Liver (tissue), 9 donors: ENCODE results near the gene NFKB1. TPM values are rescaled to one million over a fixed set of nuclear protein-coding genes. Genes with fewer than 3 reads are reported as not detected.

Experiments
- DNase-seq: peaks from one replicate; pipeline ENCODE4 v3.0.0-alpha.2; 2017; ENCODE audit warnings: low spot score
- H3K27ac ChIP-seq, 2 donors: one replicate each; pipeline ENCODE4 v1.7.0; 2013; ENCODE audit warnings: inconsistent platforms in 2 of 2, low read length in 2 of 2, control low read depth in 1 of 2, low read depth in 1 of 2, mild to moderate bottlenecking in 1 of 2
- H3K27me3 ChIP-seq, 4 donors: one replicate each; pipeline versions ENCODE4 v1.6.1 to v1.7.0; 2013; ENCODE audit warnings: low read length in 3 of 4, inconsistent platforms in 1 of 4, mild to moderate bottlenecking in 1 of 4, moderate library complexity in 1 of 4; ENCODE audit not compliant: control insufficient read depth in 4 of 4, insufficient read depth in 4 of 4
- H3K36me3 ChIP-seq, 4 donors: one replicate each; pipeline versions ENCODE4 v1.6.1 to v1.7.0; 2013; ENCODE audit warnings: low read length in 3 of 4, mild to moderate bottlenecking in 3 of 4, low read depth in 1 of 4, moderate library complexity in 1 of 4; ENCODE audit not compliant: control insufficient read depth in 4 of 4, insufficient read depth in 3 of 4
- H3K4me1 ChIP-seq, 4 donors: one replicate each; pipeline versions ENCODE4 v1.6.1 to v1.7.0; 2013; ENCODE audit warnings: low read length in 3 of 4, mild to moderate bottlenecking in 3 of 4, moderate library complexity in 1 of 4; ENCODE audit not compliant: control insufficient read depth in 4 of 4, insufficient read depth in 4 of 4
- H3K4me3 ChIP-seq, 3 donors: one replicate each; pipeline versions ENCODE4 v1.6.1 to v1.7.0; 2013; ENCODE audit warnings: low read length in 3 of 3, control low read depth in 1 of 3, low read depth in 1 of 3, mild to moderate bottlenecking in 1 of 3
- H3K9ac ChIP-seq, 2 donors: one replicate each; pipeline ENCODE4 v1.7.0; 2013; ENCODE audit warnings: low read length in 2 of 2, mild to moderate bottlenecking in 2 of 2, moderate library complexity in 2 of 2, control low read depth in 1 of 2, low read depth in 1 of 2
- H3K9me3 ChIP-seq, 4 donors: one replicate each; pipeline versions ENCODE4 v1.6.1 to v1.7.0; 2013; ENCODE audit warnings: low read length in 3 of 4; ENCODE audit not compliant: control insufficient read depth in 4 of 4
- ATF3 ChIP-seq: IDR thresholded peaks from 2 replicates; pipeline ENCODE4 v1.6.1; 2016; ENCODE audit warnings: antibody characterized with exemption
- CTCF ChIP-seq: fragments of 150-350 bp; IDR thresholded peaks from 2 replicates; pipeline ENCODE4 v1.5.1; 2017; ENCODE audit warnings: improper control_type of control experiment, low read depth, low read length; ENCODE audit not compliant: missing input control
- EGR1 ChIP-seq, 2 donors: IDR thresholded peaks; 2 replicates each; pipeline ENCODE4 v1.6.1; 2016 to 2018; ENCODE audit warnings: antibody characterized with exemption in 2 of 2, low read depth in 2 of 2
- FOXA1 ChIP-seq: IDR thresholded peaks from 2 replicates; pipeline ENCODE4 v1.6.1; 2016; ENCODE audit warnings: antibody characterized with exemption
- FOXA2 ChIP-seq: IDR thresholded peaks from 2 replicates; pipeline ENCODE4 v1.6.1; 2016; ENCODE audit warnings: antibody characterized with exemption
- GABPA ChIP-seq, 2 donors: IDR thresholded peaks in 1 of 2; conservative IDR thresholded peaks in 1 of 2; 2 replicates each; pipeline ENCODE4 v1.6.1; 2016; ENCODE audit warnings: antibody characterized with exemption in 2 of 2, mild to moderate bottlenecking in 1 of 2, moderate library complexity in 1 of 2
- HNF4A ChIP-seq, 2 donors: conservative IDR thresholded peaks; 2 replicates each; pipeline ENCODE4 v1.6.1; 2016; ENCODE audit warnings: antibody characterized with exemption in 2 of 2, mild to moderate bottlenecking in 2 of 2
- HNF4G ChIP-seq: IDR thresholded peaks from 2 replicates; pipeline ENCODE4 v1.6.1; 2016; ENCODE audit warnings: antibody characterized with exemption
- JUND ChIP-seq, 2 donors: IDR thresholded peaks; 2 replicates each; pipeline ENCODE4 v1.6.1; 2016; ENCODE audit warnings: antibody characterized with exemption in 2 of 2
- MAX ChIP-seq: IDR thresholded peaks from 2 replicates; pipeline ENCODE4 v1.6.1; 2016; ENCODE audit warnings: antibody characterized with exemption
- NR2F2 ChIP-seq: IDR thresholded peaks from 2 replicates; pipeline ENCODE4 v1.6.1; 2016; ENCODE audit warnings: antibody characterized with exemption
- RAD21 ChIP-seq, 2 donors: IDR thresholded peaks; 2 replicates each; pipeline ENCODE4 v1.6.1; 2016; ENCODE audit warnings: antibody characterized with exemption in 2 of 2, mild to moderate bottlenecking in 2 of 2
- REST ChIP-seq: IDR thresholded peaks from 2 replicates; pipeline ENCODE4 v1.6.1; 2016; ENCODE audit warnings: antibody characterized with exemption, mild to moderate bottlenecking
- RXRA ChIP-seq, 2 donors: IDR thresholded peaks; 2 replicates each; pipeline ENCODE4 v1.6.1; 2017 to 2018; ENCODE audit warnings: antibody characterized with exemption in 2 of 2, mild to moderate bottlenecking in 1 of 2
- SP1 ChIP-seq: IDR thresholded peaks from 2 replicates; pipeline ENCODE4 v1.6.1; 2018; ENCODE audit warnings: antibody characterized with exemption, mild to moderate bottlenecking
- TAF1 ChIP-seq: conservative IDR thresholded peaks from 2 replicates; pipeline ENCODE4 v1.6.1; 2016; ENCODE audit warnings: antibody characterized with exemption, mild to moderate bottlenecking
- YY1 ChIP-seq: IDR thresholded peaks from 2 replicates; pipeline ENCODE4 v1.6.1; 2016; ENCODE audit warnings: antibody characterized with exemption, mild to moderate bottlenecking
- ZBTB33 ChIP-seq: IDR thresholded peaks from 2 replicates; pipeline ENCODE4 v1.6.1; 2016; ENCODE audit warnings: antibody characterized with exemption
- WGBS: extraction: QIAGEN DNeasy Blood & Tissue Kit; methylation state at CpG from one replicate; pipeline ENCODE4 v1.1.7; 2013; 5-methylcytosine and 5-hydroxymethylcytosine counted together
- polyA plus RNA-seq, 2 donors: library from polyadenylated mRNA; stranded (reverse) in 1 of 2; unstranded in 1 of 2; fragments of 200-250 nt in 1 of 2; fragments of >200 nt in 1 of 2; fragmentation: Nextera tagmentation in 1 of 2; extraction: Ambion mirVana in 1 of 2; gene quantifications; one replicate each; pipeline versions ENCODE4 v1.2.1 to v1.2.3, GENCODE V29; 2013 to 2015
- total RNA-seq, 2 donors: library from RNA; depleted of rRNA; stranded (reverse); fragments of >200 nt; gene quantifications; one replicate each; pipeline ENCODE4 v1.2.3, GENCODE V29; 2014
- donor health status: healthy.
- donor health status: healthy.
- donor health status: healthy.
- donor health status: healthy.
- donor health status: healthy.

NFKB1 gene
- total and polyA plus RNA-seq, 4 donors, result 5.1 to 23.0 (median 13.4) TPM

- Histone ChIP-seq H3K9ac (no peak overlapping the region), H3K4me3 (no peak overlapping the region), H3K4me1 (no peaks in the 10 kb centered on the region), H3K27ac (no peak overlapping the region), H3K9me3 (peaks cover 0 to 4% (median 0%) of the 10 kb centered on the region in 4 donors), H3K36me3 (no peaks in the 10 kb centered on the region), H3K27me3 (no peaks in the 10 kb centered on the region)
- WGBS, result 93% methylated on average over 3 of the region's 3 CpGs
- DNase-seq, result no peak
- TF ChIP-seq EGR1 (IDR thresholded peaks at IDR 0.05; ENCODE audit: low read depth in 2 of 2), result no peak
- no peak for TF ChIP-seq SP1
- no peak for TF ChIP-seq MAX
- no peak for TF ChIP-seq CTCF
- TF ChIP-seq ATF3, result no peak
- no peak for TF ChIP-seq YY1
- no peak for TF ChIP-seq FOXA1
- no peak for TF ChIP-seq JUND (IDR thresholded peaks at IDR 0.05)
- TF ChIP-seq ZBTB33, result no peak
- TF ChIP-seq FOXA2, result no peak
- TF ChIP-seq GABPA (IDR thresholded peaks at IDR 0.05 in 1 of 2, conservative IDR thresholded peaks at IDR 0.05 in 1 of 2), result no peak
- TF ChIP-seq HNF4G, result no peak
- no peak for TF ChIP-seq HNF4A (conservative IDR thresholded peaks at IDR 0.05)
- no peak for TF ChIP-seq NR2F2
Observed at GRCh38 chr4:102455750-102456149, 45.4 kb upstream of the NFKB1 start.

GRCh38 chr4:102466298-102466697, 34.9 kb upstream of the NFKB1 start:
- Histone ChIP-seq H3K9ac (no peak overlapping the region), H3K27me3 (no peaks in the 10 kb centered on the region), H3K4me1 (no peaks in the 10 kb centered on the region), H3K4me3 (no peak overlapping the region), H3K9me3 (no peaks in the 10 kb centered on the region), H3K36me3 (no peaks in the 10 kb centered on the region), H3K27ac (no peak overlapping the region)
- DNase-seq, result no peak
- no peak for TF ChIP-seq HNF4G
- TF ChIP-seq GABPA (IDR thresholded peaks at IDR 0.05 in 1 of 2, conservative IDR thresholded peaks at IDR 0.05 in 1 of 2), result no peak
- no peak for TF ChIP-seq RAD21 (IDR thresholded peaks at IDR 0.05)
- TF ChIP-seq EGR1 (IDR thresholded peaks at IDR 0.05; ENCODE audit: low read depth in 2 of 2), result no peak
- no peak for TF ChIP-seq FOXA2
- TF ChIP-seq MAX, result no peak
- TF ChIP-seq FOXA1, result no peak
- TF ChIP-seq SP1, result no peak
- no peak for TF ChIP-seq JUND (IDR thresholded peaks at IDR 0.05)
- no peak for TF ChIP-seq REST
- TF ChIP-seq NR2F2, result no peak
- no peak for TF ChIP-seq ATF3
- TF ChIP-seq RXRA (IDR thresholded peaks at IDR 0.05), result no peak
- no peak for TF ChIP-seq YY1
- TF ChIP-seq TAF1, result no peak
- TF ChIP-seq ZBTB33, result no peak
- no peak for TF ChIP-seq CTCF
- TF ChIP-seq HNF4A (conservative IDR thresholded peaks at IDR 0.05), result no peak
- 87% methylated on average over 2 of the region's 2 CpGs for WGBS
